Effector memory CD8-positive, alpha-beta T cell (primary cell): ENCODE results near the gene LRRC74A.

Experiments used
- ATAC-seq: fragments of 150-1000 bp; cut with Tn5 transposase; replicated peaks from 2 replicates; pipeline ENCODE4 v1.10.0; 2021; ENCODE audit warnings: mild to moderate bottlenecking, moderate library complexity
- DNase-seq, 3 experiments: peaks; one replicate each; pipeline ENCODE4 v3.0.0; 2021
- H3K27ac Mint-ChIP-seq, 2 donors: one replicate each; pipeline ENCODE4 v1.8.0; 2022; ENCODE audit warnings: mild to moderate bottlenecking in 2 of 2, mixed read lengths in 2 of 2, moderate library complexity in 2 of 2
- H3K27me3 Mint-ChIP-seq, 2 donors: one replicate each; pipeline ENCODE4 v1.8.0; 2022; ENCODE audit warnings: mixed read lengths in 2 of 2
- H3K36me3 Mint-ChIP-seq: one replicate; pipeline ENCODE4 v1.8.0; 2022; ENCODE audit warnings: mild to moderate bottlenecking, moderate library complexity, mixed read lengths; ENCODE audit not compliant: insufficient read depth
- H3K4me1 Mint-ChIP-seq, 2 donors: one replicate each; pipeline ENCODE4 v1.8.0; 2022; ENCODE audit warnings: low read depth in 2 of 2, mixed read lengths in 2 of 2
- H3K4me3 Mint-ChIP-seq, 2 donors: one replicate each; pipeline ENCODE4 v1.8.0; 2022; ENCODE audit warnings: mild to moderate bottlenecking in 2 of 2, mixed read lengths in 2 of 2, moderate library complexity in 2 of 2
- H3K9me3 Mint-ChIP-seq, 2 donors: one replicate each; pipeline ENCODE4 v1.8.0; 2022; ENCODE audit warnings: mixed read lengths in 2 of 2

The LRRC74A gene

DNA sequence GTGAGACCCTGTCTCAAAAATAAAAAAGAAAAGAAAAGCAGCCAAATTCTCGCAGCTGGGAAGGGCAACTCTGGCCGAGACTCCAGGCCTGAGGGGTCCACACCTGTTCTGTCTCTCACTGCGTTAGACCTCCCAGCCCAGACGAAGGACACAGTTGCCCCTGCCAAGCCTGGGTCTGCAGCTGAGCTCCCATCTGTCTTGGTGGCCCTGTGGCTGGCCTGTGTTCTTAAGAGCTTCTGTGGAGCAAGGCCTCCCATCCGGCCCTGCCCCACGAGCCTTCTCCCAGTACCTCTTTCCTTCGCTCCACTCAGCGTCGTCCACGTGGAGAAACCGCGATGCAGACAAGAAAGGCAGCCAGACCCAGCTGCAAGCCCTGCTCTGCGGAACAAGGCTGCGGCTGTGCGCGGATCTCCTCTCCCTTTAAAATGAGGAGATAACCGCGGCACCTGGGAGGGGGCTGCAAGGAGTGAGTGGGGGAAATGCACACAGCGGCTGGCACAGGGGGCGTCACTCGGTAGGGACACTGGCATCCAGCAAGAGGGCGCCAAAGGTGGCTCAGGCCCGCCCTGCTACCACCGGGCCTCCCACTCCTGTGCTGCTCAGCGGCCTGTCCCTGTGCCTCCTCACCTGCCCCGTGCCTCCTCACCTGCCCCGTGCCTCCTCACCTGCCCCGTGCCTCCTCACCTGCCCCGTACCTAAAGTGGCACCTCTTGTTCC lies 42.4 kb downstream of the LRRC74A start:
- Mint-ChIP-seq H3K27me3 (peaks cover 43 to 59% of the 10 kb centered on the region in 2 donors), H3K27ac (no peak overlapping the region), H3K9me3 (no peaks in the 10 kb centered on the region), H3K4me3 (no peak overlapping the region), H3K4me1 (peaks cover 5 to 9% of the 10 kb centered on the region in 2 donors), H3K36me3 (no peaks in the 10 kb centered on the region)
- DNase-seq (no peak), ATAC-seq (no peak)

DNA sequence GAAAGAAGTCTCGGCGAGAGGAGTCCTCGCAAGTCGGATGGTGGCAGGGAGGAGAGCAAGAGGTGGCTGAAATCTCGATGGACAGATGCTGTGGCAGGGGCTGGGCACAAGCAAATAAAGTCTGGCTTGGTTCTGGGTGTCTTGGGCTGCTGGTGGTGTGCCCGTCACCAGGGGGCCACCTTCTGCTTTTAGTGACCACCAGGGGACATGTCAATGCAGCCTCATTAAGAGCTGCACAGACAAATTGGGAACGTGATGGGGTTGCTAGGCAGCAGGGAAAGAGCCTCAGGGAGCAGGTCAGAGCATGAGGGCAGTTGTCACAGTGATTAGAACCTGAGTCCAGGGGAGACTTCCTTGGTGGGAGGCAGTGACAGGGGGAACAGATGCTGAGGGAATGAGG lies 44.0 kb downstream of the LRRC74A start:
- Mint-ChIP-seq H3K36me3 (no peaks in the 10 kb centered on the region), H3K4me1 (peaks cover 5 to 7% of the 10 kb centered on the region in 2 donors), H3K4me3 (no peak overlapping the region), H3K27me3 (peaks cover 38 to 59% of the 10 kb centered on the region in 2 donors), H3K9me3 (no peaks in the 10 kb centered on the region), H3K27ac (no peak overlapping the region)
- DNase-seq (no peak), ATAC-seq (no peak)

DNA sequence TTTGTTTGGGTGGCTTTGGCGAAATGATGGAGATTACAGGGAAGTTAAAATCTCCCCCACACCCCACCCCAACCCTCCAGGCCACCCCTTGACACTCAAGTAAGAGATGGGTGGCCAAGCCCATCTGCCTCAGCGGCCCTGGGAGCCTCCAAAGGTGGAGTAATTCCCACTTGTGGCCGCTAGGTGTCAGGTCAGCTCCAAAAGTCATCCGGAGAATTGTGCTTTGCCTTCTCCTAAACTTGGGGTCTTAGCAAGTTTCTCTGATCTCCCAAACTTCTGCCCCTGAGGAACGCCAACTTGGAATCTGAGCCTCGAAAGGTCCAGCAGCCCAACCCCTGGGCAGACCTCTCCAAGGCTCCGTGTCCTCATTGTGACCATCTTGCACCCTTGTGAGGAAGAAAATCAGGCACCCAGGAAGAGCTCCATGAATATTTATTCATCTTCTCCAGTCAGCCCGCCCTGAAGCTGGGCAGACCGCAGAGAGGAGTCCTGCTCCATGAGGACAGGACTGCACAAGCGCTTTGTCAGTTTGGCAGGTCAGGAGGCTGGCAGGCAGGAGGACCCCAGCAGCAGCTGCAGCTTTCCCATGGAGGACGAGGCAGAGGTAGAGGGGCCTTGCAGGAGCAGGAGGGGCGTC lies 46.7 kb downstream of the LRRC74A start:
- peak; percentile 77 for ATAC-seq
- peak; percentile 60 to 70 (median 66) for DNase-seq
- Mint-ChIP-seq H3K36me3 (no peaks in the 10 kb centered on the region), H3K4me3 (no peak overlapping the region), H3K27me3 (peaks cover 30 to 46% of the 10 kb centered on the region in 2 donors), H3K27ac (peak overlapping the region in 1 of 2 donors; percentile 41), H3K9me3 (no peaks in the 10 kb centered on the region), H3K4me1 (peaks cover 0 to under 1% of the 10 kb centered on the region in 2 donors)

DNA sequence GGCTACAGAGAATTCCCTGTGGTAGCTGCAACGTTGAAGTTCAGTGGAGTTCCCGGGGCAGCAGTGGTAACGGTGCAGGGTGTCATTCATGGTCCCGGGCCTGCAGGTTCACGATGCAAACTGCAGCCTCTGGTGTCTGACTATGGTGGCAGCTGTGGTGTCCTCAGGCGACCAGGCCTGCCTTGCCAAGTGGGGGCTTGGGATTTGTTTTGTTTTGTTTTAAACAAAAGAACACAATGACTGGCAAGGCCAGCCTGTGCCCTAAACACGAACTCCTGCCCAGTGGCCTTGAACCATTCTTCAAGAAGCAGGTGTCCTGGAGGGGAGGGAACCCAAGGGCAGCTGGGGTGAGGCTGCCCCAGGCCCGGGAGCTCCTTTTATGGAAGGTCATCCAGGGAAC lies 48.5 kb downstream of the LRRC74A start:
- no peaks in the 10 kb centered on the region for H3K36me3 Mint-ChIP-seq
- H3K4me1 Mint-ChIP-seq = no peaks in the 10 kb centered on the region
- H3K27ac Mint-ChIP-seq = no peak overlapping the region
- no peak for DNase-seq
- H3K4me3 Mint-ChIP-seq = no peak overlapping the region
- ATAC-seq = no peak
- H3K9me3 Mint-ChIP-seq = no peaks in the 10 kb centered on the region
- peaks cover 23 to 34% of the 10 kb centered on the region in 2 donors for H3K27me3 Mint-ChIP-seq

DNA sequence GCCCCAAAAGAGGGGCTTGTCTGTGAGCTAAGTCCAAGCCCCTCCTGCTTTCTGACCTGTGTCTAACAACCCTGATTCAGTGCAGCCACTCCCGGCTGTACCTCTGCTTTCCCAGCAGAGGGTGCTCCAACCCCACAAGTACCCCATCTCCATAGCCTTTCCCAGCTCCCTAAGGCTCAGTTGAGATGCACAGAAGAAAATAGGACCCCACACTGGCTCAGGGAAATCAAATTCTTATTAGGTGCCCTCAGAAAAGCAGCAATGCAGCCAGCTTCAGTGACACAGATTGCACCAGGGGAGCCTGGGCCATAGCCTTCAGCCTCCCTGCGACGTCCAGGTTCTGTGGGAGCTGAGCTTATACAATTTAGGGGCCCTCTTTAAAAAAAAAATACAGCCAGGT lies 49.9 kb downstream of the LRRC74A start:
- ATAC-seq (peak; percentile 70), DNase-seq (peak; percentile 35 to 37 (median 35))
- Mint-ChIP-seq H3K27me3 (peaks cover 9 to 21% of the 10 kb centered on the region in 2 donors), H3K27ac (no peak overlapping the region), H3K36me3 (no peaks in the 10 kb centered on the region), H3K9me3 (no peaks in the 10 kb centered on the region), H3K4me3 (no peak overlapping the region), H3K4me1 (no peaks in the 10 kb centered on the region)

DNA sequence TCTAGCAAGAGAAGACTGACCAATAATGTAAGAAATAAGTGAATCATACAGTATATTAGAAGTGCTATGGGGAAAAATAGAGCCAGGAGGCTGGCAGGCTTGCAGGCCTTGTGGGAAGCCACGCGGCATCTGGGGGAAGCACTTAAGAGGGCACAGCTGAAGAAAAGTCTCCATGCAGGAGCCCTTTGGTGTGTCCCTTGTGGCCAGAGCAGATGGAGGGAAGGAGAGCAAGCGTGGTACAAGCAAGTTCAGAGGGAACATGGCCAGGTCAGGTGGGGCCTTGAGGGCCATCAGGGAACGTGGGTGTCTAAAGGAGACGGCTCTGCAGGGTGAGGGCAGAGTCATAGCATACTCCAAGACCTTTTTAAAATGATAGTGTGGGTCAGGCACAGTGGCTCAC lies 51.7 kb downstream of the LRRC74A start:
- ATAC-seq = no peak
- peaks cover 4 to 15% of the 10 kb centered on the region in 2 donors for H3K27me3 Mint-ChIP-seq
- no peaks in the 10 kb centered on the region for H3K36me3 Mint-ChIP-seq
- H3K4me1 Mint-ChIP-seq = no peaks in the 10 kb centered on the region
- no peak for DNase-seq
- H3K9me3 Mint-ChIP-seq = no peaks in the 10 kb centered on the region
- no peak overlapping the region for H3K27ac Mint-ChIP-seq
- H3K4me3 Mint-ChIP-seq = no peak overlapping the region

DNA sequence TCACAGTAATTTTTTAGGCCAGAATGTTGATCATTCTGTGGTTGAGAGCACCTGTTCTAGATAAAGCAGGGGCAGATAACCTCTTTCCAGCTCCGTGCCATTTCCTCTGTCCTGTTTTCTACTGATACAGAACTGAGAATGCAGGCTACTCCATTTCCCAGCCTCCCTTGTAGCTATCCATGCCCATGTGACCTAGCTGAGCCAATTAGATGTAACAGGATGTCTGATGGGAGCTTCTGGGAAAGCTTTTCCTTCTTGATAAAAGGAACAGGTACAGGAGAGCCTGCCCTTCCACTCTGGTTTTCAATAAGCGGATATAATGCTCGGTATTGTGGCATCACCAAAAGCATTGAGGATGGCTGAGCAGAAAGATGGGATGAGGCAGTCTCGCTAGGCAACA lies 54.2 kb downstream of the LRRC74A start:
- no peak for DNase-seq
- Mint-ChIP-seq H3K9me3 (no peaks in the 10 kb centered on the region), H3K27me3 (peaks cover 15 to 27% of the 10 kb centered on the region in 2 donors), H3K36me3 (no peaks in the 10 kb centered on the region), H3K27ac (no peak overlapping the region), H3K4me3 (no peak overlapping the region), H3K4me1 (no peaks in the 10 kb centered on the region)
- no peak for ATAC-seq

DNA sequence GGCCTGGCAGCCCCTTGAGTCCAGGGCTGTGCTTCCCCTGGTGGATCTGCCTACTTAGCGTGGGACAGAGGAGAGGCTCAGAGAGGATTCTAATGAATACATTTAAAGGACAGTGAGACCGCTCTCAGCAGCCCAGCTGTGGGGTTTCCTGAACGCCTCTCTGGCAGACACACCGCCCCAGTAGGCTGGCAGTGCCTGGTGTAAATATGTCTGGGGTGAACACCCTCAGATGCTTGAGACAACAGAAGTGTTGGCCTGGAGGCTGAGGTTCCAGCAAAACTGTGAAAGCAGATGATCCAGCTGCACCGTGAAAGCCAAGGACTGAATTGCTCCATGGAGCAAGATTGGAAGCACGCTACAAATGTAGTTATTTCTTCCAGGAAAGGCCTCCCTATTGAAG lies 55.1 kb downstream of the LRRC74A start:
- DNase-seq (no peak), ATAC-seq (no peak)
- peaks cover 21 to 35% of the 10 kb centered on the region in 2 donors for H3K27me3 Mint-ChIP-seq
- no peak overlapping the region for H3K4me3 Mint-ChIP-seq
- H3K9me3 Mint-ChIP-seq = no peaks in the 10 kb centered on the region
- H3K27ac Mint-ChIP-seq = no peak overlapping the region
- no peaks in the 10 kb centered on the region for H3K4me1 Mint-ChIP-seq
- H3K36me3 Mint-ChIP-seq = no peaks in the 10 kb centered on the region

DNA sequence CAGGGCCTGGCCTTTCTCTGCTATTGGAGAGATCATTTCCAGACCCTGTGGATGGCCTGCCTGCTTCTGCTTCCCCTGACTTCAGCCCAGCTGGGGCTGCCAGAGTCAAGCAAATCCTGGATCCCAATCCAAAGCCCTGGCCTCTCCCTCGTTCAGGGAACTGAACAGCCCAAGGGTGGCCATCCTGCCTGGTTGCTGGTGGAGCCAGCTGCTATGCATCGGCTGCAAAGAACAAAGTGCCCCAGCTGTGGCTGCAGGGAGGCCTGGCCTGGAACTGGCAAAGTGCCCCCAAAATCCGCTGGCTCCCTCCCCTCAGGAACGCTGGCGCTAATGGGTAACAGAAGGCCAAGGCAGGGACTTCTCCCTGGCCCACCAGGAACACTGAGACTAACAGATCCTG lies 56.4 kb downstream of the LRRC74A start:
- H3K27ac Mint-ChIP-seq = no peak overlapping the region
- no peak overlapping the region for H3K4me3 Mint-ChIP-seq
- no peak for DNase-seq
- no peaks in the 10 kb centered on the region for H3K9me3 Mint-ChIP-seq
- no peaks in the 10 kb centered on the region for H3K36me3 Mint-ChIP-seq
- ATAC-seq = no peak
- H3K4me1 Mint-ChIP-seq = no peaks in the 10 kb centered on the region
- peaks cover 30 to 46% of the 10 kb centered on the region in 2 donors for H3K27me3 Mint-ChIP-seq

DNA sequence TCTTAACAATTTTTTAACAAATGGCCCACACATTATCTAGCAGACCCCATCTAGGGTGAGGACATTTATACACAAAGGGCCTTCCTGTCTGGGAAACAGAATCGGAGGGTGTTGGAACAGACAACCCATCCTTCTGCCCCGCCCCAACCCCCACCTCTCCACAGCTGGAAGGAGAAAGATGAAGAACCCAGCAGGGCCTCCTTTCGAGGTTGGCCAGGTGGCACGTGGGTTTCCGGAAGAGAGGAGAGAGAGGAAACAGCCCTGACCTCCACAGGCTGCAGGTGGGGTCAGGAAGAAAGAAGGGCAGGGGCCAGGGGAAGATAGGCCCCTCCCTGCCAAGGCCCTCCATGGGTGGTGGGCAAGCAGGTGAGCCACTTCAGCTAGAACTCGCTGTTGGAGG lies 57.2 kb downstream of the LRRC74A start:
- H3K27me3 Mint-ChIP-seq = peaks cover 30 to 49% of the 10 kb centered on the region in 2 donors
- no peak overlapping the region for H3K27ac Mint-ChIP-seq
- H3K4me3 Mint-ChIP-seq = no peak overlapping the region
- DNase-seq = no peak
- no peaks in the 10 kb centered on the region for H3K9me3 Mint-ChIP-seq
- H3K4me1 Mint-ChIP-seq = no peaks in the 10 kb centered on the region
- no peaks in the 10 kb centered on the region for H3K36me3 Mint-ChIP-seq
- no peak for ATAC-seq

DNA sequence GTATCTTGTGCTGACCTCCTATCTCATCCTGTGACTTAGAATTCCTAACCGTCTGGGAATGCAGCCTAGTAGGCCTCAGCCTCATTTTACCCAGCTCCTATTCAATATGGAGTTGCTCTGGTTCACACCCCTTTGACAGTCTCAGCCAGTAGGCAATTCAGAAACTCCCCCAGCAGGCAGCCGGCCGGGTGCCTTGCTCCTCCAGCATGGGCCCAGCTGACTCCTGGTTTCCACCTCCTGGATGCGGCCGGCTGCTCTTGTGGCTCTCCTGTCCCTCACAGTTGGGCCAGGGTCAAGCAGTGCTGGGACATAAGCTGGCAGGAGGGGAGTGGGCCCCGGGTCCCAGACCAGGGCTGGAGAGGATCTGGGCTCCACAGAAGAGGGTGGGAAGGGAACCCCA lies 58.2 kb downstream of the LRRC74A start:
- Mint-ChIP-seq H3K27ac (no peak overlapping the region), H3K9me3 (no peaks in the 10 kb centered on the region), H3K27me3 (peaks cover 30 to 50% of the 10 kb centered on the region in 2 donors), H3K4me1 (no peaks in the 10 kb centered on the region), H3K36me3 (no peaks in the 10 kb centered on the region), H3K4me3 (no peak overlapping the region)
- ATAC-seq (no peak), DNase-seq (no peak)

DNA sequence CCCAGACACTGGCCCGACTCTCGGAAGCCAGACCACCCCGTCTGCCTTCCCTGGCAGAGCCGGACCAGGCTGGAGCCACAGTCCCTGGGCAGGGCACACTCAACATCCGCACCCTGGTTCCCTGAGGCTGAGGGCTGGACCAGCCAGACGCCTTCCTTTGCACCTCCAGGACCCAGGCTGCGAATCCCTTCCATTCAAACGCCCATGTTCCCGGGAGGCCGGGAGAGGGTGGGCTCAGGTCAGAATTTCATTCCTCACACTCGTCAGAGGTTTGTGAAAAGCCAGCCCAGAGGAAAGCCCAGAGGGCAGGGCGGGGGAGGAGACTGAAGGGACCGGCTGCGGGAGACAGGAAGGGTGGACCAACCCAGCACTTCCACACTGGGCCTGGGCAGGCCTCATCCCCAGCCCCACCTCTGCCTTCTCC lies 58.7 kb downstream of the LRRC74A start:
- Mint-ChIP-seq H3K9me3 (no peaks in the 10 kb centered on the region), H3K27me3 (peaks cover 35 to 50% of the 10 kb centered on the region in 2 donors), H3K27ac (no peak overlapping the region), H3K36me3 (no peaks in the 10 kb centered on the region), H3K4me3 (no peak overlapping the region), H3K4me1 (no peaks in the 10 kb centered on the region)
- DNase-seq (no peak), ATAC-seq (no peak)

DNA sequence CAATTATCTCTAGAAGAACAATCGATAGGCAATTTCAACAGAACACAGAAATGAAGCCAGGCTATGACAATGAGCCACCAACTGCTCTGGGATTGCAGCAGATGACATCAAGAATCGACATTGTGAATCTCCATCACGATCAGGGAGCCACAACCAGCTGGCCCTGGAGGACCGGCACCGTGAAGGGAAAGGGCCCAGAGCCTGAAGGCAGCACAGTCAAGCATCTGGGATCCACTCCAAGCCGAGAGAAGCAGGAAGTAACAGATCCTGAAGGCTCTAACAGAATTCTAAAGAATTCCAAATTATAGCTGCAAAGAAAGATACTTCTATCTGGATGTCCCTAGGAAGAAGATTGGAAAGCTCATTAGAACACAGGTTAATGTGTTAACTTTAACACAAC lies 61.0 kb downstream of the LRRC74A start:
- DNase-seq (no peak), ATAC-seq (no peak)
- no peaks in the 10 kb centered on the region for H3K9me3 Mint-ChIP-seq
- H3K36me3 Mint-ChIP-seq = no peaks in the 10 kb centered on the region
- H3K27ac Mint-ChIP-seq = no peak overlapping the region
- no peak overlapping the region for H3K4me3 Mint-ChIP-seq
- H3K27me3 Mint-ChIP-seq = peaks cover 39 to 50% of the 10 kb centered on the region in 2 donors
- H3K4me1 Mint-ChIP-seq = no peaks in the 10 kb centered on the region

DNA sequence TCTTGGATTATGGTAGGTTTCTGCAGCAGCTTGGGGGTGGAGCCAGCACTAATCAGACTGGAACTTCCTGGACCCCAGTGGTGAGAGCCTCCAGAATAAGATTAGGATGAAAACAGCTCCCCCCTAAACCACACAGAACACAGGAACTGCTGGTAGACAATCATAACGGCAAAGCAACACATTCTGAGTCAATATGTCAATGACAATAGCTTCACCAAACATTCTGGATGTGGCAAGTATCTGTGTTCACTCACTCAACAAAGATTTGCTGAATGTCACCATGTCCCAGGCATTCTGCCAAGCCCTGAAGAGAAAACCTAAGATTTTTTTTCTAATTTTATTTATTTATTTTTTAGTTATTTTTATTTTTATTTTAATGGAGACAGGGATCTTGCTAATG lies 65.2 kb downstream of the LRRC74A start:
- no peak for ATAC-seq
- H3K9me3 Mint-ChIP-seq = no peaks in the 10 kb centered on the region
- no peaks in the 10 kb centered on the region for H3K36me3 Mint-ChIP-seq
- no peaks in the 10 kb centered on the region for H3K4me1 Mint-ChIP-seq
- peaks cover 17 to 21% of the 10 kb centered on the region in 2 donors for H3K27me3 Mint-ChIP-seq
- DNase-seq = no peak
- no peak overlapping the region for H3K27ac Mint-ChIP-seq
- no peak overlapping the region for H3K4me3 Mint-ChIP-seq
